ENCODE data around the gene ARHGEF9. TPM values are rescaled to one million over a fixed set of nuclear protein-coding genes. Genes with fewer than 3 reads are reported as not detected.

Gene ARHGEF9
- total and polyA plus RNA-seq, 2 donors (not counting 1 experiment from before 2014, with no cell fraction given): 11.5 to 18.5 TPM

GRCh38 chrX:63737131-63737921 lies 47.7 kb downstream of the ARHGEF9 start:
- Histone ChIP-seq H3K79me2 (ENCODE audit: control insufficient read depth, insufficient read depth, low read length) (no peaks in the 10 kb centered on the region), H3K4me2 (ENCODE audit: extremely low read depth, insufficient read depth, low read length) (no peak overlapping the region)

DNA sequence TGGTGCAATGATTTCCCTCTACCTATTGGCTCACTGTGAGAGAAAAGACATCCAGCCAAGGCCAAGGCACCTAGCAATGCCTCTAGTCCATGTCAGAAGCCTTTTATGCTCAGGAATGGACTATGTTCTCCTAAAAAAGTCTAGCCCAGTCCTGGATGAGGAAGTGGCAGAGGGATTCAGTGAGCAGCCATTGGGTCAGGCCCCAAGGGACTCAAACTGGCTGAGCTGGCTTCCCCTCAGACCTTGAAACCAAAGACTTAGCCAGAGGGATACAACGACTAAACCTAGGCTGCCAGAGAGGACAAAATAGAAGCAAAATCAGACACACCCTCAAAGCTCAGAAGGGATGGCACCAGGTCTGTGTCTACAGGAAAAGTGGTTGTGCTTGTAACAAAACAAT lies 49.1 kb downstream of the ARHGEF9 start:
- no peaks in the 10 kb centered on the region for H3K27me3 ChIP-seq (ENCODE audit: control insufficient read depth, insufficient read depth, low read length)
- TF ChIP-seq EZH2 (IDR thresholded peaks at IDR 0.05; ENCODE audit: low read length, missing control alignments): no peak
- TF ChIP-seq, protein P1, sequence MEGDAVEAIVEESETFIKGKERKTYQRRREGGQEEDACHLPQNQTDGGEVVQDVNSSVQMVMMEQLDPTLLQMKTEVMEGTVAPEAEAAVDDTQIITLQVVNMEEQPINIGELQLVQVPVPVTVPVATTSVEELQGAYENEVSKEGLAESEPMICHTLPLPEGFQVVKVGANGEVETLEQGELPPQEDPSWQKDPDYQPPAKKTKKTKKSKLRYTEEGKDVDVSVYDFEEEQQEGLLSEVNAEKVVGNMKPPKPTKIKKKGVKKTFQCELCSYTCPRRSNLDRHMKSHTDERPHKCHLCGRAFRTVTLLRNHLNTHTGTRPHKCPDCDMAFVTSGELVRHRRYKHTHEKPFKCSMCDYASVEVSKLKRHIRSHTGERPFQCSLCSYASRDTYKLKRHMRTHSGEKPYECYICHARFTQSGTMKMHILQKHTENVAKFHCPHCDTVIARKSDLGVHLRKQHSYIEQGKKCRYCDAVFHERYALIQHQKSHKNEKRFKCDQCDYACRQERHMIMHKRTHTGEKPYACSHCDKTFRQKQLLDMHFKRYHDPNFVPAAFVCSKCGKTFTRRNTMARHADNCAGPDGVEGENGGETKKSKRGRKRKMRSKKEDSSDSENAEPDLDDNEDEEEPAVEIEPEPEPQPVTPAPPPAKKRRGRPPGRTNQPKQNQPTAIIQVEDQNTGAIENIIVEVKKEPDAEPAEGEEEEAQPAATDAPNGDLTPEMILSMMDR (conservative IDR thresholded peaks at IDR 0.05 in 1 of 2, IDR thresholded peaks at IDR 0.05 in 1 of 2; ENCODE audit: low read depth in 1 of 2, low read length in 2 of 2): no peak
- H3K4me3 ChIP-seq (replicated peaks in 1 of 4; ENCODE audit: control extremely low read depth in 1 of 4, insufficient read depth in 1 of 4, low read depth in 3 of 4, low read length in 4 of 4): no peak overlapping the region
- H3K27ac ChIP-seq (ENCODE audit: insufficient read depth, low read length): no peak overlapping the region
- no peak overlapping the region for H3K9ac ChIP-seq (ENCODE audit: insufficient read depth, low read length)
- H2AFZ ChIP-seq (ENCODE audit: low read length): no peak overlapping the region
- no peaks in the 10 kb centered on the region for H3K79me2 ChIP-seq (ENCODE audit: control insufficient read depth, insufficient read depth, low read length)
- DNase-seq (ENCODE audit: low read depth in 2 of 2): no peak
- no peaks in the 10 kb centered on the region for H3K36me3 ChIP-seq (ENCODE audit: control insufficient read depth, insufficient read depth, low read length)
- no peaks in the 10 kb centered on the region for H3K9me3 ChIP-seq (ENCODE audit: control insufficient read depth, insufficient read depth, low read depth, low read length)
- no peaks in the 10 kb centered on the region for H4K20me1 ChIP-seq (ENCODE audit: control insufficient read depth, extremely low read depth, insufficient read depth, low read length)
- H3K4me1 ChIP-seq (ENCODE audit: control insufficient read depth, extremely low read depth, insufficient read depth, low read length): no peaks in the 10 kb centered on the region
- no peak overlapping the region for H3K4me2 ChIP-seq (ENCODE audit: extremely low read depth, insufficient read depth, low read length)

More at GRCh38 chrX:63737131-63737921, 47.7 kb downstream of the ARHGEF9 start:
- no peaks in the 10 kb centered on the region for H4K20me1 ChIP-seq (ENCODE audit: control insufficient read depth, extremely low read depth, insufficient read depth, low read length)
- H3K4me3 ChIP-seq (replicated peaks in 1 of 4; ENCODE audit: control extremely low read depth in 1 of 4, insufficient read depth in 1 of 4, low read depth in 3 of 4, low read length in 4 of 4): no peak overlapping the region
- no peaks in the 10 kb centered on the region for H3K9me3 ChIP-seq (ENCODE audit: control insufficient read depth, insufficient read depth, low read depth, low read length)
- no peaks in the 10 kb centered on the region for H3K4me1 ChIP-seq (ENCODE audit: control insufficient read depth, extremely low read depth, insufficient read depth, low read length)
- TF ChIP-seq EZH2 (IDR thresholded peaks at IDR 0.05; ENCODE audit: low read length, missing control alignments): no peak
- TF ChIP-seq, protein P1 (conservative IDR thresholded peaks at IDR 0.05 in 1 of 2, IDR thresholded peaks at IDR 0.05 in 1 of 2; ENCODE audit: low read depth in 1 of 2, low read length in 2 of 2): no peak
- H3K27ac ChIP-seq (ENCODE audit: insufficient read depth, low read length): no peak overlapping the region
- no peak overlapping the region for H3K9ac ChIP-seq (ENCODE audit: insufficient read depth, low read length)
- no peak overlapping the region for H2AFZ ChIP-seq (ENCODE audit: low read length)
- H3K27me3 ChIP-seq (ENCODE audit: control insufficient read depth, insufficient read depth, low read length): no peaks in the 10 kb centered on the region
- DNase-seq (ENCODE audit: low read depth in 2 of 2): no peak
- no peaks in the 10 kb centered on the region for H3K36me3 ChIP-seq (ENCODE audit: control insufficient read depth, insufficient read depth, low read length)

DNA sequence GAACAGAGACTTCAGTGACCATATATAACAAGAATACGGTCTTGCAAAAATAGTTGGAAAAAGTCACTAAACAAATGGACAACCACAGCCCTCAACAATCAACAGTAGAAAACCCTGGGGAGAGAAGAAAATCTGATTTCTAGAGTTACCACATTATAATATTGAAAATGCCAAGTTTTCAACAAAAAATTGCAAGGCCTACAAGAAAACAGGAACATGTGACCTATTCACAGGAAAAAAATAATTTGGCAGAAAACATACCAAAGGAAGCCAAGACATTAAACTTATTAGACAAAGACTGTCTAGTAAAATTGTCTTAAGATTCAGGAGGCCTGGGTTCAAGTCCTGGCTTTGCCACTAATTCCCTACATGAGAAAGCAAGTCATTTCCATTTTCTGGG lies 64.7 kb downstream of the ARHGEF9 start:
- TF ChIP-seq, protein P1 (conservative IDR thresholded peaks at IDR 0.05 in 1 of 2, IDR thresholded peaks at IDR 0.05 in 1 of 2; ENCODE audit: low read depth in 1 of 2, low read length in 2 of 2): no peak
- TF ChIP-seq EZH2 (IDR thresholded peaks at IDR 0.05; ENCODE audit: low read length, missing control alignments): no peak
- H3K9me3 ChIP-seq (ENCODE audit: control insufficient read depth, insufficient read depth, low read depth, low read length): no peaks in the 10 kb centered on the region
- H3K27me3 ChIP-seq (ENCODE audit: control insufficient read depth, insufficient read depth, low read length): no peaks in the 10 kb centered on the region
- no peak overlapping the region for H2AFZ ChIP-seq (ENCODE audit: low read length)
- no peaks in the 10 kb centered on the region for H3K79me2 ChIP-seq (ENCODE audit: control insufficient read depth, insufficient read depth, low read length)
- no peak overlapping the region for H3K4me3 ChIP-seq (replicated peaks in 1 of 4; ENCODE audit: control extremely low read depth in 1 of 4, insufficient read depth in 1 of 4, low read depth in 3 of 4, low read length in 4 of 4)
- H3K36me3 ChIP-seq (ENCODE audit: control insufficient read depth, insufficient read depth, low read length): no peaks in the 10 kb centered on the region
- DNase-seq (ENCODE audit: low read depth in 2 of 2): no peak
- H4K20me1 ChIP-seq (ENCODE audit: control insufficient read depth, extremely low read depth, insufficient read depth, low read length): no peaks in the 10 kb centered on the region
- H3K4me2 ChIP-seq (ENCODE audit: extremely low read depth, insufficient read depth, low read length): no peak overlapping the region
- H3K9ac ChIP-seq (ENCODE audit: insufficient read depth, low read length): no peak overlapping the region
- H3K4me1 ChIP-seq (ENCODE audit: control insufficient read depth, extremely low read depth, insufficient read depth, low read length): no peaks in the 10 kb centered on the region
- H3K27ac ChIP-seq (ENCODE audit: insufficient read depth, low read length): no peak overlapping the region

Measured in fibroblast of lung (primary cell).